NCI-H1092 (cell line): ENCODE measurements around the gene MEF2A.
"Not testable (repeated sequence)": the region's sequence is repeated elsewhere in the genome, so short reads cannot be mapped to it uniquely, and the experiment has no call there.

Experiments used
- DNase-seq: peaks from one replicate; lab custom pipeline; 2025; lab: John Stamatoyannopoulos, UW

MEF2A gene

DNA sequence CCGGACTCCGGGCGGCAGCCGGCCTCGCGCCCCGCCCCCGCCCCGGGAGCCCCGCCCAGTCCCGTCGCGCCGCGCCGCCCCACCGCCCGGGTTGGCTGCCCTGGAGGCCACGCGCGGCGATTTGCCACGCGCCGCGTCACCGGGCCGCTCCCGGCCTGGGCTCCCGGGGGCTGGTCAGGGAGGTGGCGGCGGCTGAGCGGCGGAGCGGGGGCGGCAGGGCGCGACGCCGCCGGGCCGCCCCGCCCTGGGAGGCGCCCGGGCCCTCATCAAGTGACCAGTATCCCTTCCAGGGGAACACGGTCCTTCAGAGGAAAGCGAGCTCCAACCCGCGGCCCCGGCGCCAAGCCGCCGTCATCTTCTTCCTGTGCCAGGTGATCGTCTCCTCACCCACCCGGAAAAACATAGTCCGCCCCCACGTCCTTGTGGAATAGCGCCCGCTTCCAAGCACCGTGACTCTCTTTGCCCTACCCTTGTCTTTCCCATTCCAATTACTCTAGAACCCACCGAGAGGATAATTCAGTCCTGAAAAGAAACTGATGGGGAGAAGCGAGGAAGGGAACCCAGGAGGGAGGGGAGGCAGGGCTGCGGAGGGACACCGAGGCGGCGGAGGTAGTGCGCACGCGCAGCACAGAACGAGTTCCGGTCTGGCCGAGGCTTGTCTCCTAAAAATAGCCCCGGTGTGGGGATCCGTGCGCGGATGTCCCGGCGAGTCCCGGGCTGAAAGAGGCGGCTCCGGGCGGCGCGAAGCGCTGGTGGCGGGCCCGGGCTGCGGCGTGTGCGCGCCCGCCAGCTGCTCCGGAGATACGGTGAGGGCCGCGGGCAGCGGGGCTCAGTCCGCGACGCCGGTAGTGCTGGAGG is at the start of gene MEF2A:
TSS of gene MEF2A (plus strand) at position 686 of the 858 bp plus-strand sequence. CDS start 67,136 bp downstream, outside the sequence.
- DNase-seq: peak; percentile 75

DNA sequence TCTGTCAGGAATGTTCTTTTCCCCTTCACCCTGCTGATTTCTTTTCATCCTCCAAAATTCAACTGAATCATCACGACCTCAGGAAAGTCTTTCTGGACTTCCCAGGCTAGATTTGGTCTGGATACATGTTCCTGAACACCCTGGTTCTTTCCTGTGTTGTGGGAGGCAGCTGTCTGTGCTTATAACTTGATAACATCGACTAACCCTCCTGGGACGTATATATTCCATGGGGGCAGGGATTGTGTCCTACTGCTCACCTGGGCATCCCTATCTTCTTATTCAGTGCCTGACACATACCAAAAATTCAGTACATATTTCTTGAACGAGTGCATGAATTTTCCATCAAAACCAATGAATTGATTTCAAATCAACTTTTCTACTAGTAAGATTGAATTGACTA is 47.6 kb upstream of the MEF2A start:
- no peak for DNase-seq

DNA sequence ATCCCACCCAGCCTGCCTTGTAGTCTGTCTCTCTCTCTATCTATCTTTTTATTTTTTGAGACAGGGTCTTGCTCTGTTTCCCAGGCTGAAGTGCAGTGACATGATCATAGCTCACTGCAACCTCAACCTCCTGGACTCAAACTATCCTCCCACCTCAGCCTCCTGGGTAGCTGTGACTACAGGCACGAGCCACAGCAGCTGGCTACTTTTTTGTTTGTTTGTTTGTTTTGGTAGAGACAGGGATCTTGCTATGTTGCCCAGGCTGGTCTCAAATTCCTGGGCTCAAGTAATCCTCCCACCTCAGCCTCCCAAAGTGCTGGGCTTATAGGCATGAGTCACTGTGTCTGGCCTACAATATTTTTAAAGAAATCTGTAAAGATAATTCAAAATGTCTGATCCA is 46.4 kb upstream of the MEF2A start:
- not testable (repeated sequence) for DNase-seq

DNA sequence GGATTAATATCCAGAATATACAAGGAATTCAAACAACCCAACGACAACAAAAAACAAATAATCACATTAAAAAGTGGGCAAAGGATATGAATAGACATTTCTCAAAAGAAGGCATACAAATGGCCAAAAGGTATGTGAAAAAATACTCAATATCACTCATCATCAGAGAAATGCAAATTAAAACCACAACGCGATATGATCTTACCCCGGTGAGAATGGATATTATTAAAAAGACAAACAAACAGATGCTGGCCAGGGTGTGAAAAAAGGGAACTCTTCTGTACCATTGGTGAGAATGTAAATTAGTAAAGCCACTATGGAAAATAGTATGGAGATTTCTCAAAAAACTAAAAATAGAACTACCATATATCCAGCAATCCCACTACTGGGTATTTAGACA is 43.5 kb upstream of the MEF2A start:
- DNase-seq: no peak

DNA sequence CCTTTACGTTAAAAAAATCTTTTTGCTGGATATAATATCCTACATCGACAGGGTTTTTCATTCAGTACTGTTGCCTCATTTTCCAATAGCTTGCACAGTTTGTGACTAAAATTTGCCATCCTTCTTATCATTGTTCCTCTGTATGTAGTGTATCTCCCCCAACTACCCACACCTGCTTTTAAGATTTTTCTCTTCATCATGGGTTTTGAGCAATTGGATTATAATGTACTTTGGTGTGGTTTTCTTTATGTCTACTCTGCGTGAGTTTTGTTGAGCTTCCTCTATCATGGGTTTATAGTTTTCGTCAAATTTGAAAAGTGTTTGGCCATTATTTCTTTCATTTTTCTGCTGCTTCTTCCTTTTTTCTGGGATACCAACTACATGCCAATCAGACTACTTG is 39.6 kb upstream of the MEF2A start:
- DNase-seq: no peak

DNA sequence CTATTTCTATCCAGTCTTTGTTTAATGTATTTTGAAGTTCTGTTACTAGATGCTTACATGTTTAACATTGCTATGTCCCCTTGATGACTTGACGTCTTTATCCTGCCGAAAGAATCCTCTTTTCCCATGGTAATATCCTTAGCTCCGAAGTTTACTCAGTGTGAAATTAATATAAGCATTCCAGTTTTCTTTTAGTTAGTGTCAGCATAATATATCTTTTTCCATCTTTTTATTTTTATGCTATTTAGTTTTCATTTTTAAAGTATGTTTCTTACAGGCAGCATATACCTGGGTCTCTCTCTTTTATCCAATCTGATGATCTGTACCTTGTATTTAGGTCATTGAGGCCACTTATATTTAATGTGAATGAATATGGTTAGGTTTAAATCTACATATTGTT is 39.1 kb upstream of the MEF2A start:
- DNase-seq: no peak

DNA sequence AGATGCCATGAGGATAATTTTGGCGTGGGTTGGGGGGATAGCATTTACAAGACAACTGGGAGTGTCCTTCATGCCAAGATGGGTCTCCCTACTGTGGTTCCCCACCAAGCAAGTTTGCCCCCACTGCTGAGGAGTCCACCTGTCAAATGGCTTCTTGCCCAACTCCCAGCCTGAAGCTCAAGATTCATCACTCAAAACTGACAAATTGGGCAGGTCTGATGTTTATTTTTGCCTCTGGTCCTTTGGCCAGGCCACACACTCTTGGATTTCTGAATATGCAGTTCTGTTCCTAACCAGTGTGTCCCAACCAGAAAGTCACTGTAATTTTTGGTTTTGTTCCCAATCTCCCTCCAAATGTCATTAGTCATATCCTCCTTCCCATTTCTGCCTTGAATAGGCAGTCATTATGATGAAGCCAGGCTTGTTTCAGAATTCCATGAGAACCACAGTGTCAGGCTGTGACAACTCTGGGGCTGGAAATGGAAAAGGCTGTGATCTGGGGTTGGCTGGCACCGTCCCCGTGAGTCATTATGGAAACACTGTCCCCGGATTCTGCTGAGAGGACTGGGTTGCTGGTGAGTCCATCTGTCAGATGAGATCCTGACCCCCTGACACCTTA is 29.3 kb upstream of the MEF2A start:
- DNase-seq: no peak

DNA sequence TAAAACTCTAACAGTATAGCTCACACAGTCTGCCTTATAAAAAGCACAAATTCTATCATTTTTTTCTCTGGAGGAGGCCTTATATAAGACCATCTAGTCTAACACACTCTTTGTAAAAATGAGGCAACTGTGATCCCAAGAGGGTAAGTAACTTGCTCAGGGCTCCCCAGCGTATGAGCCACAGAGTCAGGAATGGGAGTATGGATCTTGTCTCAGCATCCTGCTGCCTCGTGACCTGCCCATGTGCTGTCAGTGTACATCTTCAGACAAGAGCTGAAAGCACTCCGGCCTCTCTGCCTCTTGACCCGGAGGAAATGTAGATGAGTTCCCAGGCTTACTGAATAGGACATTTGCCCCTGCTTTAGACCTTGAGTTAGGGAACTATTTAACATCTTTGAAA is 28.4 kb upstream of the MEF2A start:
- no peak for DNase-seq

DNA sequence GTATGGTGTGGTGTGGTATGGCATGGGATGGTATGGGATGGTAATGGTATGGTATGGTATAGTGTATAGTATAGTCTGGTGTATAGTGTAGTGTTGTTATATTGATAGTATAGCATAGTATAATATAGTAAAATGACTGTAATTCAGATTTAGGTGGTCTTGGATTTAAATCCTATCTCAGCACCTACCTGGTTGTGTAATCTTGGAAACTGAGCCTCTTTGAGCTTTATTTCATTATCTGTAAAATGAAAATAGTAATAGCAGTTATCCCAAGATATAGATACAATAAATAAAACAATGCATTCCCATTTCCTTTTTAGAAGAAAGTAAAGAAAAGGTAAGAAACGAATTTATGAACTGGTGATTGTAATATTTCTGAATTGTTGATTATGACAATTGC is 27.5 kb upstream of the MEF2A start:
- DNase-seq: no peak

DNA sequence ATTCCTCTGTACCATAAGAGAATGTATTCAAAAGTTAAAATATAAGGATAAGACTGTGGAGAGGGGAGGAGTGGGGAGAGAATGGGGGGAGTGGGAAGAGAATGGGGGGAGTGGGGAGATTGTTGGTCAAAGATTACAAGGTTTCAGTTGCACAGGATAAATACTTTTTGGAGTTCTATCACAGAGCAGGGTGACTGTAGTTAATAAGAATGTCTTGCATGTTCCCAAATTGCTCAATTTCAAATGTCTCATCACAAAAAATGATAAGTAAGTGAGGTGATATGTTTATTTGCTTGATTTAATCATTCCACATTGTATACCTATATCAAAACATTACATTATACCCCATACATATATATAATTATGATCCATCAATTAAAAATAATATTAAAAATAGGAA is 23.0 kb upstream of the MEF2A start:
- DNase-seq: no peak

DNA sequence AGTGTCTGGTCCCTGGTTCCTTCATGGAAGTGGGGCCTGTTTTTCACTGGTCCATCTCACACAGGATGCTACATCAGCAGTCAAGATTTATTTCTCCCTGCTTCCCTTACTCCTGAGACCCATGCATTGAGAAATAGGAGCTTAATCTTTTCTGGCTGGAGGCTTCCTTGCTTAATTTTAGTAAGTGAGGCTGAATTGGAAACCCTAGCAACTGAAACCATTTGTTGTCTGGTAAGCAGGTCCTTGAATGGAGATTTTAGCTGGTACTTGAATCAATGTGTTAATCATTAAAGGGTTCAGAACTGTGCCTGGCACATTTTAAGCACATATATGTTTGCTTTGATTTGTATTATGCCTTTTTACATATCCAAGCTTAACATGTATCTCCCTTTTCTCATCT is 20.2 kb upstream of the MEF2A start:
- no peak for DNase-seq

DNA sequence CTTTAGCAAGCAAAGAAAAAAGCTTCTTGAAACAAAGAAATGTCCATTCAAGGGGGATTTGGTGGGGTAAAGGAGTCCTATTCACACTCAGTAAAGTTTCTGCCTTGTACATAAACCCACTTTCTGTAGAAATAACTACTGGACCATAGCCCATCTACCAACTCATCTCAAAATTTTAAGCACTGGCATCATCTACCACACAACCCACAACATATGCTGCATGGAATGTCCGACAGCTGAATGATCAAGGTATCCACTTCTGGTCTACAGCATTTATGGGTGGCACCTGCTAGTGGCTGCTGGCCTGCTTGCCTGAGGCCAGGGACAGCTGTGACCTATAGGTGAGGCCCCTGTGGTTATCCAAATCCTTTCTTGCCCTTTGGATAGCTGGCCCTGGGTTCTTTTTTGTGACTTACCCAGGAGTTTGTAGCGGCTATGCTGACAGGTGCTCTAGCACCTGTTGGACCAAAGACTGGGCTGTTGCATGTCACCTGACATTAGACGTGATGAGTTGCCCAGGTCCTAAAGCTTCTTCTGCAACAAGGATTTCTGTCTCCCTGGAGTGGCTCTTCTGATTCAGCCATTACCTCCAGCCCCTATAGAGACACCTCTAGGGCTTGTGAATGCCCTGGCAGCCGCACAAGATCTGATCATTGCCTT is 19.2 kb upstream of the MEF2A start:
- no peak for DNase-seq

DNA sequence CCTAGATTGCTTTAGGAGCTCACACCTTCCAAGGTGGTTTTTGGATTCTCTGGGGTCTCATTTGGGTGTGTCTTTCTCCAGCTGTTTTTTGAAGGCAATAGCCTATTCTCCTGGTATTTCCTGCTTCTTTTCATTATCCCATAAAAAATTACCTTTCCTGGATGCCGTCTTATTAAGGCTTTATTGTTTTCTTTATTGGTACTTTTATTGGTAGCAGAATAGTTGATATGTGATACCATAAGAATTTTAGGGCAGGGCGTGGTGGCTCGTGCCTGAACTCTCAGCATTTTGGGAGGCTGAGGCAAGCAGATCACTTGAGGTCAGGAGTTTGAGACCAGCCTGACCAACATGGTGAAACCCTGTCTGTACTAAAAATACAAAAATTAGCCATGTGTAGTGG is 18.3 kb upstream of the MEF2A start:
- DNase-seq: no peak

DNA sequence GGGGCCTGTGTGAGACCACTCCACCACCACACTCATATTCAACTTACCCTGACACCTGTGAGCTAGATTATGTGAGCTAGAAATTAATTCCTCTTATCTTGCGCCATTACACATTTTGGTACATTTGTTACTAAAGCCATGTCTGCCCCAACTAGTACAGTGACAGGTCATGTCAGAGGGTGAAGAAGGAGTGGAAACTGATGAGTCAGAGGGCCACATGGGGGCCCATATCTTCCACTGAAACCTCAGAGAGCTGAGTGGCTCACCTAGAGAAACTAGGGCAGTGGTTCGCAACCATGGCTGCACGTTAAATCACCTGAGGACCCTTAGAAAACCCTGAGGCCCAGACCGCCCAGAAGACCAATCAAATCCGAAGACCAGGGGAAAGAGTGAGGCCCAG is 15.7 kb upstream of the MEF2A start:
- no peak for DNase-seq

DNA sequence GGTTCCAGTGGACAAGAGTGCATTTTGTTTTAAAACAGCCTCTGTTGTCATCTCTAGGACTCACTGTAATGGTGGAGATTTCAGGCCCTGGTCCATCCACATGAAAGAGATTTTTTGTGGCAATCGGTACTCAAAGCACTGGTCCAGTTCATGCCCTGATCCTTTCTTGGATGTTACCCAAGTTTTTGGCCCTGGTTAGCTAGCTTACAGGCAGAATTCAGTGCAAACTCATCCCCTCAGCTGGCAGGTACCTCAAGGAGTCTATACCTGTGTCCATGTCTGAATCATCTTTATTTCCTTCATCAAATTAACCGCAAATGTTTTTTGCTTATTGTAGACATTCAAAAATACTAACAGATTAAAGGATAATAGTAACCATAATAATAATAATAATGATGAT is 13.7 kb upstream of the MEF2A start:
- no peak for DNase-seq

DNA sequence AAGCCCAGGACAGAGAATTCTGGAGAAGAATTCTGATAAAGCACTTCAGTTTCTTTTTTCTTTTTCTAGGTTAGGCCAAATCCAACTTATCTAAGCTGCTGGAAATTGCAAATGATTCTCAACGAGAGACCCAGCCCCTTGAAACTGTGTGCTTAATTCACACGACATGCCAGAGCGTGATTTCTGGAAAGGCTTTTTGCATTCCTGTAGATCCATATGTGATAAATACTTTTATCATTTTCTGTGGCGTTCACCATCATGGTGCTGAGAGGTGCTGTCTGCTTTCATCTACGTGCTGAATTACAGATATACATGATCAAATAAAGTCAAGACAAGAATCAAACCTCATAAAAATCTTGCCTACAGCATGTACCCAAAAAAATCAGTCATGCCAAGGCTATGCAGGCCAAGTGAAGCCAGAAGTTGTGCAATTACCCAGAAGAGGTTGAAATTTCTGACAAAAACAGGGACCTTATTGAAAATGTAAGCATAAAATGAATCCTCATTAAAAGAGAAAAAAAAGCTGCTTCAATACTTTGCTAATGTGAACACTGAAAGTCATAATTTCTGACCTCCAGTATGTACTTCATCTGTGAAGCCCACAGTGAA is 10.8 kb upstream of the MEF2A start:
- DNase-seq: no peak

DNA sequence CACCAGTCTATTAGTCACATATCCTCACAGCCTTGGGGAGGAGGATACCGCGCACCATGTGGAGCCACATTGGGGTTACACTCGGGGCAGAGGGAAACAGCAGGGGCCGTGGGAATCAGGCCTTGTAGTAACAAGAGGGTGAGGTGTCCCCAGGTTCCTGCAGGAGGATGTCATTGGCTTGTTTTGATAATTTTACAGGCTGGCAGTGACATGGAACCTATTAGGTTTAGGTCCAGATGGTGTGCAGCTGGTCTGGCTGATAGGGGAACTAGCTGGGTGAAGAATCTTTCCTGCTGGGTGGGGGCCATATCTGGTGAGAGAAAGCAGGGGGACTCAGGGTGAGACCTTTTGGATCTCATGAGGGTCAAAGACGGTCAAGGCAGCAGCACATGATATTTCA is 9.8 kb upstream of the MEF2A start:
- DNase-seq: no peak

DNA sequence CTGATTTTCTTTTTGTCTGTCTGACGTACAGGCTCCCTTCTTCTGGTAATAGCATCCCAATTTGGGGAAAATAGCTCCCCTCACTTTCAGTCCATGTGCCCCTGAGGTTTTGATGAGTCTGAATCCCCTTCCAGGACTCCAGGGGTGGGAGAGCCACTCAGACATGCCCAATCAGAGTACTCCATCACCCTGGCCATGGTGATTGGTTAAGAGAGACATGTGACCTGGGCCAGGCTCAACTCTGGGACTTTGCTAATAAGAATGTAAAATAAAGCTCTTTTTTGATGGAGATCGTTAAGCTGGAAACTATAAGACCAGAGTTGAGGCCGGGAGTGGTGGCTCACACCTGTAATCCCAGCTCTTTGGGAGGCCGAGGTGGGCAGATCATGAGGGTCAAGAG is 9.2 kb upstream of the MEF2A start:
- DNase-seq: no peak

DNA sequence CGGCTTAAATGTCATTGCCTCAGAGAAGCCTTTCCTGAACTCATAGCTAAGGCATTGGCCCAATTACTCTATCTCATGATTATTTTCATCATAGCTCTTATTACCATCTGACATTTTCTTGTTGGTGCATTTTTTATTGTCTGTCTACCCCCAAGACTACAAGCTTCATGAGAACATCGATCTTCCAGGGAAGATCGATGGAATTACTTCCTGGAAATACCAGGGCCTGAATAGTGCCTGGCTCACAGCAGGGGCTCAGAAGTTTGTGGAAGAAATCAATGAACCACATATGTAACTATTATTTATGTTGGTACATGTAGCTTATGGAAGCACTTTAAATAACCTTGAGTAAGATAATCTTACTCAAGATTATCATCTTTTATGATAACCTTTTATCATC is 7.7 kb upstream of the MEF2A start:
- DNase-seq: no peak

DNA sequence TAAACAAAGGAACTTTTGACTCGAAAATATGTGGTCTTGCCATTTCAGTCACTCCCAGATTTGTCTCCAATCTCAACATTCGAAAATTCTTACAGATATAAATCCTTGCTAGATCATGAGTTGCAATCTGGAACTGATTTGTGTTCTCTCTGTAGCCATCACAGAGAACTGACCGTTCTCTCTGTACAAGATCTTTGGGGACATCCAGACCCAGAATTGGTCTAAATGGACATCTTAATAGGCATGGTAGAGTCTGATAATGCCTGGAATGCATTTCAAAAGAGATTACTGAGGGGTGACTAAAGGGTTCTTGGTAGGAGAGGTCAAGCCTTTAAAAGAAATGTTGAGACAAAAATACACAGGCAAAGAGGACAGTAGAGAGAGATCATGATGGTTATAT is 7.2 kb upstream of the MEF2A start:
- no peak for DNase-seq

DNA sequence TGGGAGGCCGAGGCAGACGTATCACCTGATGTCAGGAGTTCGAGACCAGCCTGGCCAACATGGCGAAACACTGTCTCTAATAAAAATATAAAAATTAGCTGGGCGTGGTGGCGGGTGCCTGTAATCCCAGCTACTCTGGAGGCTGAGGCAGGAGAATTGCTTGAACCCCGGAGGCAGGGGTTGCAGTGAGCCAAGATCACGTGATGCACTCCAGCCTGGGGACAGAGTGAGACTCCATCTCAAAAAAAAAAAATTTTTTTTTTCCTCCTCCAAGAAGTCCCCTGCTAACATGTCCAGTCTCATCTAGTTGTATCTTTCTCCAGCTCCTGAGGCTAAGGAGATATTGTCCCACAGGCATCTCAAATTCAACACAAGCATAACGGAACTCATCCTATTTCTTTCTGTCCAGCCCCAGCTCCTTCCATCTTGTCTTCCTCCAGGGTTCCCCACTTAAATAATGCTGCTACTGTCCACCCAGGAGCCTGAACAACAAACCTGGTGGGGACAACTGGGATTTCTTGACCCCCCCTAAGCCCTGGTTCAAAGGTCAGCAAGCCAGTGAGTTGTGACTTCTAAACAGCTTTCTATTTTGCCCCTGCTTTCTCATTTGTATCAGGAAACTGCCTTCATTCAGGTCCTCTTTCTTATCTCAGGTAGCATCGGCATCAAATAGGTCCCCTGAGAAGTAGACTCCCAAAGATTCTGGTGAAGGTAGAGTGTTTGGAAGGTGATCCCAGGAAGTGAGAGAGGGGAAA is 4.1 kb upstream of the MEF2A start:
- no peak for DNase-seq

DNA sequence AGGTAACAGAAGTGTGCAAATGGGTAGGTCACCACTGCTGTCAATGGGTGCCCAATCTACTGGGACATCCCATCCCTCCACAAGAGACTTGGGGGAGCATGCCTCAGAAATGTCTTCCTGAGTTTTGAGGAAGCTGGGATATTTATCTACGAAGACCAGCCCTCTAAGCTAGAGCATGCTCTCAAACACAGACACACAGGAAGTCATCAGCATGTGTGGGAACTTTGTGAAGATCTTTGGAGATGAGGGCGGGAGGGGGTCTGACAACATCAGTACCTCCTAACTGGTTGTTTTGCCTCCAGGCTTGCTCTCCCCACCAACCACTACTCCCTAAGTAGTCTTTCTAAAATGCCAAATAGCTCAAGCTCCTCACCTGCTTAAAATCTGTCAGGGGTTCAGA is 3.5 kb upstream of the MEF2A start:
- DNase-seq: no peak
